GM21723 (cell line): ENCODE data around the gene SNAPC3.
A peak's percentile ranks its signal among the peaks of the same experiment; 100 is the strongest.
"Not testable (repeated sequence)": the region's sequence is repeated elsewhere in the genome, so short reads cannot be mapped to it uniquely, and the experiment has no call there.

Experiments
- ATAC-seq: cut with Tn5 transposase; IDR thresholded peaks from one replicate; pipeline ENCODE4 v1.9.1; 2021; ENCODE audit warnings: mild to moderate bottlenecking, moderate library complexity; ENCODE audit not compliant: unreplicated experiment

Gene SNAPC3

DNA sequence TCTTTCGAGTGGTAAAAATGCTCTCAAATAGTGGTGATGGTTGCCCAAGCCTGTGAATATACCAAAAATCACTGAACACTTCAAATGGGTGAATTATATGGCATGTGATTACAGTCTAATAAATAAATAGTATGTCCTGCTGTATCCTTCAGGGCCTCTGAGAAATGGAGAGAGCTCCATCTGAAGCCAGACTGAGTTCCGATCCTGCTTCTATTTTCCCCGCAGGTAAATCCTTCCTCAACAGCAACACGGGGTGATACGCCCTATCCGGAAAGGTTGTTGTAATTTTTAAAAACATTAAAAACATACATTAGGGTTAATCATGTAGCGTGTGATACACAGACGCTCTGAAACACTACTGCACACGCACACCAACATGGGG is 695 bp upstream of the SNAPC3 start:
- ATAC-seq = no peak

DNA sequence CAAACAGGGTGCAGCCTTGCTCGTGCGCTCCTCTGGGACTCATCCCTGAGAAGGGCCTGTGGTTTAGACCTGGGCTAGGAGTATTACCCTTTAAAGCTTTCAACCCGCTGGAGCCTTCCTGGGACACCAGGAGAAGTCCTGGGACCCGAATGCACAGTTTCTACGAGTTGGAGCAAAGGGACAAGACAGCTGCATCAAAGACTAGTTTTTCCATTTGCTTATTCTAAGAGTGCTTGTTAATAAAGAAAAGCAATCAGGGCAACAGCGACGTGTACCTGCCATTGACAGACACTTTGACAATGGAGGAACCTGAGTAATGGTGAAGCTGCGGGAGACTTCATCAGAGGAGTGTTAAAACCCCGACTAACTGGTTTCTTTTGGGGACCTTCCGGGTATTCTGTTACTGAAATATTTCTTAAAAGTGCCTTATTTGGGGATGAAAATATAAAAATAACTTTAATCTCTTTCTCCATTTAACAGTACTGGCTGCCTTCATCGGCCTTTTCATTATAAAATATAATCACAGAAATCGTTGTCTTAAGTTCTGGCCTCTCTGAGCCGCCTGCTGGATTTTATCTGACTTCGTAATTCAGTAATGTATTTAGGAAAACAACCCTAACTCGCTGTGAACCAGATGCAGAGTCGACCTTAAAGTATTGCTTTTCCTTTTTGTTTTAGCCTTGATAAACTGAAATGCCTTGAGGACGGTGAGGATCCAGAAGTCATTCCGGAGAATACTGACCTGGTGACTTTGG is 732 bp downstream of the SNAPC3 start:
- no peak for ATAC-seq

DNA sequence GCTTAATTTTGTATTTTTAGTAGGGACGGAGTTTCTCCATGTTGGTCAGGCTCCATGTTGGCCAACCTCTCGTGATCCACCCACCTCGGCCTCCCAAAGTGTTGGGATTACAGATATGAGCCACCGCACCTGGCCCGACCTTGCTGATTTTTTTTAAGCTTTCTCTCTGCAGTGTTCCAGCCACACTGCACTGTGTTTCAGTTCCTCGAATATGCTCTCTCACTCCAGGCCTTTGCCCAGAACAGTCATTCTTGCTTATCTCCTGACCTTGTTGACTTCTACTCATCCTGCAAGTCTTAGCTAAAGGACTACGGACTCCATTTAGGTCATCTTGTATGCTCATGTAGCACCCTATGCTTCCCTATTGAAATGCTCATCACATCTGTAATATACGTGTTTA is 3.3 kb downstream of the SNAPC3 start:
- ATAC-seq = peak; percentile 40

DNA sequence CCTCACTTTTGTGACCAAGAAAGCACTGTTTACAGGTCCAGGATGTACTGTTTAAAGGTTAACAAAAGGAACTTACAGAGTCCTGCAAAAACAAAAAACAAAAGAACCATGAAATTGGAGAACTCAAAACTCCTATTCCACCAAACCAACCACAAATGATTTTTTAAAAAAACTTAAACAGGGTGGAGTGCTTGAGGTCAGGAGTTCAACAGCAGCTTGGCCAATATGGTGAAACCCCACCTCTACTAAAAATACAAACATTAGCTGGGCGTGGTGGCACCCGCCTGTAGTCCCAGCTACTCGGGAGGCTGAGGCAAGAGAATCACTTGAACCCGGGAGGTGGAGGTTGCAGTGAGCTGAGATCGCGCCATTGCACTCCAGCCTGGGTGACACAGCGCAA is 5.0 kb downstream of the SNAPC3 start:
- not testable (repeated sequence) for ATAC-seq

DNA sequence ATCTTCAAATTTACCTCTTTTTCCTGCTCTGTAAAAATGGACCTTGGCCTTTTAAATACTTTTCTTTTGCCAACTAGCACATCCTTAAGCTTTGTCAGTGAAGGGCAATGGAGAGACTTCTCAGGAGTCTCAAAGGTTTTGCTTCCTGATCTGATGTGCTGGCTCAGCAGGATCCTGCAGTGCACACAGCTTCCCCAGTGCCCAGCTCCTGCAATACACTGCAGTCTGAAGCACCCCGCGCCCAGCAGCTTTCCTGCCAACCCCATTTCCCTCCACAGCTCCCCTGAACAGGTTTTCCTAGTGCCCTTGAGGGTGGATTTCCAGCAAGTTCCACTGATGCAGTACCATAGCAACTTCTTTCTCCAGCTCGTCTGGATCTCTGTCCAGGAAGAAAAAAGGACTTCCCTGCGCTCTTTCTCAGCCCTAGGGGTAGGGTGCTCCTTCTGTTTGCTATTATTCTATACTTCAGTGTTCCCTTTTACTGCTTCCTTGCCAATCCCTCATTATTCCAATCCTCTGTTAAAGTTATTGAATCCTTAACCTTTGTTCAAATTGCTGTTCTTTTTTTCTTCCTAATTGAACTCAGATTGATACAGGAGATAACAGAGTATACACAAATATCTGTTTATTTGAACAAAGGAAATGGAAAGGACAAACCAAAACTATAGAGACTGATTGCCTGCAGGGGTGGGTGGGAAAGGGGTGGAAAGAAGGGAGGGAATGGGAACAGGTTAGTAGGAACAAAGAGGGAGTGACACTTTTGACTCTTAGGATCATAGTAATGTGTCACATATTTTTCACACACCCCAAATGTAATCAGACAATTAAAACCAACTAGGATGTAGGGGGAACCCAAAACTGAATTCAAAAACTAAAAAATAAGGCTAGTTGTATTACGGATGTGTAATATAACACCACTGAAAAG is 8.5 kb downstream of the SNAPC3 start:
- ATAC-seq = no peak

DNA sequence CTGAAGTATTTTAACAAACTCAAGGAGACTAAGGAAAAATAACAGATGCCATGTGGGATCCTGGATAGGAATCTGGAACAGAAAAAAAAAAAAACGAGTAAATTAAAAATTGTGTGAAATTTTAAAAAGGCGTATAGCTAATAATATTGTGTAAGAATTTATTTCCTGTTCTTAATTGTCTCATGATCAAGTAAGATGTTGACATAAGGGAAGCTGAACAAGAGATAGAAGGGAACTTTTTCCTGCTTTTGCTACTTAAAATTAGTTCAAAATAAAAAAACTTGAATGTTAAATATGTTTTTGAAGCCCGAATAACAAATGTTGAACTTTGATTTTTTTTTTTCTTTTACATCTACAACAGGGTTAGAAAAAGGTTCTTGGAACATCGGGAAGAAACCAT is 10.5 kb downstream of the SNAPC3 start:
- no peak for ATAC-seq

DNA sequence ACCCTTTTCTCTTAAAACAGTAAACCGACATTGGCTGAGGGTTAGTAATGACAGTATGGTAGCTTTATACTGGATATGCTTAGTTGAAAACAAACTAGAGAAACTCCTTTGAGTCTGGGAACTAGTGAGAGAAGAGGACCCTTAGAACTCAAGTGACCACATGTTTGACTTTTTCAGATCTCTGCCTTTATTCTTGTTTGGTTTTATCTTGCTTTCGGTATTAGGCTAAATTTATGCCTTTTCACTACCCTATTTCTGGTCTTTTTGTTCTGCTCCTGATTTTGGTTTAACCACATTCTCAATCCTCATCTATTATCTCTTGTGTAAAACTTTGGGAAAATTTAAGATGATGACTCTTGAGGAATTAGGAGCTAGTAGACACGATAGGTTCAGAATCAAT is 11.0 kb downstream of the SNAPC3 start:
- peak; percentile 77 for ATAC-seq

DNA sequence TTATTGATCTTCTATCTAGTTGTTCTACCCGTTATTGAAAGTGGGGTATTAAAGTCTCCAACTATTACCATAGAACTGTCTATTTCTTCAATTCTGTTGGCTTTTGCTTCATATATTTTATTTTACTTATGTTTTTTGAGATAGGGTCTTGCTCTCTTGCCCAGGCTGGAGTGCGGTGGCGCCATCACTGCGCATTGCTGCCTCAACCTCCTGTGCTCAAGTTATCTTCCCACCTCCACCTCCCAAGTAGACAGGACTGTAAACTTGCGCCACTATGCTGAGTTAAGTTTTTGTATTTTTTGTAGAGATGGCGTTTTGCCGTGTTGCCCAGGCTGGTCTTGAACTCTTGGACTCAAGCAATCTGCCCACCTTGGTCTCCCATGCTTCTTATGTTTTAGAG is 16.2 kb downstream of the SNAPC3 start:
- ATAC-seq = no peak

DNA sequence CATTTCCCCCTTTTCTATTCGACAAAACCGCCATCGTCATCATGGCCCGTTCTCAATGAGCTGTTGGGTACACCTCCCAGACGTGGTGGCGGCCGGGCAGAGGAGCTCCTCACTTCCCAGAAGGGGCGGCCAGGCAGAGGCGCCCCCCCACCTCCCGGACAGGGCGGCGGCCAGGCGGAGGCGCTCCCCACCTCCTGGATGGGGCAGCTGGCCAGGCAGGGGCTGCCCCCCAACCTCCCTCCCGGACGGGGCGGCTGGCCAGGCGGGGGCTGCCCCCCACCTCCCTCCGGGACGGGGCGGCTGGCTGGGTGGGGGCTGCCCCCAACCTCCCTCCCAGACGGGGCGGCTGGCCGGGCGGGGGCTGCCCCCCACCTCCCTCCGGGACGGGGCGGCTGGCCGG is 19.2 kb downstream of the SNAPC3 start:
- not testable (repeated sequence) for ATAC-seq

DNA sequence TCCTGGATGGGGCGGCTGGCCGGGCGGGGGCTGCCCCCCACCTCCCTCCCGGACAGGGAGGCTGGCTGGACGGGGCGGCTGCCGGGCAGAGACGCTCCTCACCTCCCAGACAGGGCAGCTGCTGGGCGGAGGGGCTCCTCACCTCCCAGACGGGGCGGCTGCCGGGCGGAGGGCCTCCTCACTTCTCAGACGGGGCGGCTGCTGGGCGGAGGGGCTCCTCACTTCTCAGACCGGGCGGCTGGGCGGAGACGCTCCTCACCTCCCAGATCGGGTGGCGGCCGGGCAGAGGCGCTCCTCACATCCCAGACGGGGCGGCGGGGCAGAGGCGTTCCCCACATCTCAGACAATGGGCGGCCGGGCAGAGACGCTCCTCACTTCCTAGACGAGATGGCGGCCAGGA is 19.6 kb downstream of the SNAPC3 start:
- ATAC-seq = not testable (repeated sequence)

DNA sequence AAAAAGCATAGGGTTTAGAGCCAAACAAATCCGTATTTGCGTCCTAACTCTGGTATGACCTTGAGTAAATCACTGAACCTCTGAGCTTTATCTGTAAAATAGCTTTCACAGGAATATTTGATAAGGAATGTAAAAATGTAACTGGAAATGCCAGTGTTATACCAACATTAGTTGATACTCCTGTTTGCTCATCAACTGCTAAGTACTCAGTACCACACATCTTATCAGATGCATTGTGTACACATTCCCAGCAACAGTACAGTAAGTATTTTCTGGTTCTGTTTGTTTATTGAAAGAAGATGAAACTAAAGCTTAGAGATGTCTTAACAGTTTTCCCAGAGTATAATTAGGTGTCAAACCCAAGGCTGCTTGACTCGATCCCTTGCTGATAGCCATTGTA is 21.5 kb downstream of the SNAPC3 start:
- ATAC-seq = no peak

DNA sequence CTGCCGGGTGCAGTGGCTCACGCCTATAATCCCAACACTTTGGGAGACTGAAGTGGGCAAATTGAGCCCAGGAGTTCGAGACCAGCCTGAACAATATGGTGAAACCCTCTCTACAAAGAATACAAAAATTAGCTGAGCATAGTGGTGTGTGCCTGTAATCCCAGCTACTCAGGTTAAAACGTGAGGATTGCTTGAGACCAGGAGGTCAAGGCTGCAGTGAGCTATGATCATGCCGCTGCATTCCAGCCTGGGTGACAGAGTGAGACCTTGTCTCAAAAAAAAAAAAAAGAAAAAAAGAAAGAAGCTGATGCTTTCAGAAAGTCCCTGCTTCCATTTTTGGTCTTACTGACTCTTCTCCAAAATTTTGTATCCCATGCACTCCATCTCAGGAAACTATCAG is 31.3 kb downstream of the SNAPC3 start:
- ATAC-seq = no peak

DNA sequence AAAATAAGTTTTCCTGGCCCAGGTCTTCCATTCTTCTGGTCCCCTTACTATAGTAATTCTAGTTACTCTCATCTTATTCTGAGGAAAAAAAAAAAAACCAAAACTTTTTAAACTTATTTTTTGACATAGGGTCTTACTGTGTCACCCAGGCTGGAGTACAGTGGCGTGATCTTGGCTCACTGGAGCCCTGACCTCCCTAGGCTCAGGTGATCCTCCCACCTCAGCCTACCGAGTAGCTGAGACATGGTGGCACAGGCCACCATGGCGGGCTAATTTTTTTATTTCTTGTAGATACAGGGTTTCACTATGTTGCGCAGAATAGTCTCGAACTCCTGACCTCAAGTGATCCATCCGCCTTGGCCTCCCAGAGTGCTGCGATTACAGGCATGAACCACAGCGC is 38.4 kb downstream of the SNAPC3 start:
- no peak for ATAC-seq

DNA sequence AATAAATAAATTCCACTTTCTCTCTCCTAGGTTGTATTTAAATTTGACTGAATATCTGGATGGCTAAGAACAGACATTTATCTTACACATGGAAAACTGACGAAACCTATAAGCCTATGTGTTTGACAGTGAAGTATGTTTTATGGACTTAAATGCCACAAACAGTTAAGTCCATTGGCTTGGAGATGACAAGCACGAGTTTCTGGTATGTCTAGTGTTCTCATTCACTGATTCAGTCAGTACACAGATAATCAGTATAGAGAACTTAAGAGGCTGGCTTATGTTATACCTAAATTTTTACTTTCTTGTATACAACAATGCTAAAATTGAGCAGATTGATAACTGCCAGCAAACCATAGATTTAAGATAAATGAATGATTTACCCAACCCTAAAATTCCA is 38.9 kb downstream of the SNAPC3 start:
- no peak for ATAC-seq

DNA sequence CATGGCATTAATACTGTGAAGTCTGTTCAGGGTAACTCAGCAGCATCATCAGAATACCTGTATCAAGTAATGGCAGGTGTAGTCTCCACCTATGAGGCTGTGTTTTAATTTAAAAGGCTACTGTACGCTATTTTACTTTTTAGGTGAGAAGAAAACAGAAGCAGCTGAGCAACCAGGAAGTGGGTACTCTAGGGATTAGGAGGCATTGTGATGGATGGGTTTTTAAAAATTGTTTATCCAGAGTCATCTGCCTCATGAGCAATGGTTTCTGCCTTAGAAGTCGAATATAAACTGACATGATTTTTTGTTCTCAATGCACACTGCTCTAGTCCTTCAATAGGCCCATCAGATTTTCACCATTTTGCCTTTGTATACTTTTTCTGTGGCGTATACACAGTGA is 45.5 kb downstream of the SNAPC3 start:
- ATAC-seq = no peak

DNA sequence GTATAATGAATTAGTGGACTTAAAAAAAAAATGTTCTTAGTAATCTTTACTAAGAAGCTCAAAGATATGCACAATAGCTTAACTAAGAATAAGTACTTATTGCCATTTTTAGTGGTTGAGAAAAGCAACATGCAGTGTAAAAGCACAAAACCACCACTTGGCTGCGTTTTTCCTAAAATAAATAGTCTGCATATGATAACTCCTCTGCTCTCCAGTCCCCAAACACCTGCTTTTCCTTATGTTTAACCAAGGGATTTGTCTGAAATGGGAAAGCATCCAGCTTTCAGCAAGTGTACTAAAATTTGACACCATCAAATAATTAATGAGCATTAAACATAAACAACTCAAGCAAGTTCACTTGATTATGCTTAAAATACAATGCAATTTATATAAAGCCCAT is 46.7 kb downstream of the SNAPC3 start:
- ATAC-seq = no peak

DNA sequence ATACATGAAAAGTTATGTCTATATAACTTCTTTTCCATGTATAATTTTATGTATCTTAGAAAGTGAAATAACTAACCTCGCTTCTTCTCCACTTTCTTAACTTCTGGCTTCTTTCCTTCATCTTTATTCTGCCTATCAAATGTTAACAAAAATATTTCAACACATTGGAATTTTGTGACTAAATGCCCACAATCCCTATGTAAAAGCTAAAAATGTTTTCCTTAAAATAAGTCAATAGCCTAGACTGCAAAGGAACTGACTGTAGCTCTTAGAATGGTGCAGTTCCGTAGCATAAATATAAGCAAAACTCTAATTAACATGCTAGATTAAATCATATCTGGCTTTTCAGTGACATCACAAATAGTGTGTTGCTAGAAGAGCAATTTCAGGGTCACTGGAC is 47.2 kb downstream of the SNAPC3 start:
- no peak for ATAC-seq

DNA sequence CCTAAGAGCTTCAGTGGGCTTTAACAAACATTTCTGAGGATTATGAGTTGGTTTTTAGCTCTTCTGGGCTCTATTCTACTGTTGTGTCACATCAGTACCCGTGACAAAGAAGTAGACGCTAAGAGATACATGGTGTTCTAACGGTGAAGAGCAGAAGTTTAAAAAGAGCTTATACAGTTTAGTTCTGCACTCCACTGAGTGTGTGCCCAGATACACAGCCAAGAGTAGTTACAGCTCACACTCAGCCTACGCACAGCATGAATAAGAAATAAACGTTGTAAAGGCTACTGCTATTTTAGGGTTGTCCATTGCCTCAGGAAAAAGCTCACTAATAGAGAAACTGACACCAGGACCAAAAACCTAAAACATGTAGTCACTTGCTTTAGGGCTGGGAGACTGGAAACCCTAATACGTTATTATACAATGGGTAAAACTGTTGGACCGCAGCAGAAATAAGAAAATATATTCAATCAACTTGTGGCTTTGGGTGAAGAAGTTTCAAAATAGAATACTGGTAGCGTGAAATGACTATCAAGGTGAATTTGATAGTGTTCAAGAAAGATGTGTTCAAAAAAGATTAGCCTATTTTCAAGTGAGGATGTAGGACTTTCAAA is 53.4 kb downstream of the SNAPC3 start:
- ATAC-seq = no peak

DNA sequence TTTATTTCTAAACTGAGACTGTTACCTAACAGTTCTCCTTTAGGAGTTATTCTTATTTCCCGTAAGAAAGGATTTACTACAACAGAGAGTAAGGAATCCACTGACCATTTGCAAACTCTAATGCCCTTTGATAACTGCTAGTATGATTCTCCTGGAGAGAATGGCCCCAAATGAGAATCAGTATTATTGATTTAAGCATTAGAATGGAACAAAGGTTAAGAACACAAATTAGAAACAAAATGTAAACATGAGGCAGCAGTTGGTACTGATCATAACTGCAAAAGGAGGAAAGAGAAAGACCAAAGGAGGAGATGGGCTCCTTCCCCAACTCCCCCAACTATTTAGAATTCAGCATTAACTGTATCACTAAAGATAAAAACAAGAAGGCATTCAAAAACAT is 57.4 kb downstream of the SNAPC3 start:
- ATAC-seq = no peak

DNA sequence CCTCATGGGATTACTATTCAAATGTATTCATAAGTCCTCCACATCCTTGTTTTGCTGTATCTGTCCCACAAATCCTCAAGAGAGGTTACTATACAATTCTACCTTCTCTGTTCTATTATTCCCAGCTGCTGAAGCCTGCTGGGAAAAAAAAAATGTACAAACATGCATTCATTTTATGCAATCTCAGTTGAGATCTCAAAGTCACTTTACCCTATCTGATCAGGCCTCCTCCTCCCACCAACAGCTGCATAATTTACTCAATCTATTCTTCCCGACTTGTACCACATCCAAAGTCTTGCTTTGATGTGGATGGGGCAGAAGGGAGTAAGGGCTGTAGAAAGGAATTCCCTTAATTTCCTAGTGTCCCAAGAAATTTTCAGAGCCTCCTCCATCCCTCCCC is 59.5 kb downstream of the SNAPC3 start:
- no peak for ATAC-seq

DNA sequence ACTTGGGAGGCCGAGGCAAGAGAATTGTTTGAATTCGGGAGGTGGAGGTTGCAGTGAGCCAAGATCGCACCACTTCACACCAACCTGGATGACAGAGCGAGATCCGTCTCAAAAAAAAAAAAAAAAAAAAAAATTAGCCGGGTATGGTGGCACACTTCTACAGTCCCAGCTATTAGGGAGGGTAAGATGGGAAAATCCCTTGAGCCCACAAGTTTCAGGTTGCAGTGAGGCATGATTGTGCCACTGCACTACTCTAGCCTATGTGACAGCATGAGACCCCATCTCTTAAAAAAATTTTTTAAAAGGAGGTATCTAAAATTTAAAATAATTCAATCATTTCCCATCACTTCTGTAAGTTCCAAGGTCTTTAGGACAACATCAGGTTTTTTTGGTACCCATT is 62.1 kb downstream of the SNAPC3 start:
- ATAC-seq = no peak
